GM04503 (cell line): ENCODE results near the gene NECTIN2.
"Not testable (repeated sequence)": the region's sequence is repeated elsewhere in the genome, so short reads cannot be mapped to it uniquely, and the experiment has no call there.

Source experiments
- DNase-seq: peaks from one replicate; pipeline ENCODE4 v3.0.0-alpha.2; 2012; ENCODE audit warnings: low read depth

Gene NECTIN2

DNA sequence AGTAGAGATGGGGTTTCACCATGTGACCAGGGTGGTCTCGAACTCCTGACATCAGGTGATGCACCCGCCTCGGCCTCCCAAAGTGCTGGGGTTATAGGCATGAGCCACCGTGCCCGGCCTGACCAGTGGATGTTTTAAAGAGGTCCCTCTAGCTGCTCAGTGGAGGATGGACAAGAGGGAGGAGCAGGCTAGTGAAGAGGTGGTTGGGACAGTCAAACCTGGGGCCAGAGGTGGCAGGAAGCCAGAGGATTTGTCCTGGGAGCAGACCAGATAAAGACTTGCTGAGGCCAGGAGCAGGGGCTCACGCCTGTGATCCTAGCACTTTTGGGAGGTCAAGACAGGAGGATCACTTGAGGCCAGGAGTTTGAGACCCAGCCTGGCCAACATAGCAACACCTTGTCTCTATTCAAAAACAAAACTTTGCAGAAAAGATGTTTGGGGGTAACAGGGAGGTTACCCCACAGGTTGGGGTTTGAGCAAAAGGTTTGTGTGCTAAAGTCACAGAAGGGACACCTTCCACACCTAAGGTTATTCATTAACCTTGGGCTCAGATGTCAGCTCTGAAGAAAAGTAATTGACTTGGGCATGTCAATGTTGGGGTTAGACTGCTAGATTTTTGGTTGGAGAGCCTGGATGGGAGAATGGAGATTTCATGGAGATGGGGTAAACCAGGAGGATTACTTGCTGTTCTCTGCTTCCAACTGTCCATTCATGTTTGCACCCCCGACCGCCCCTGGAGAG is 28.2 kb upstream of the NECTIN2 start:
- no peak for DNase-seq

GRCh38 chr19:44818466-44819031 is 27.5 kb upstream of the NECTIN2 start:
- no peak for DNase-seq

- DNase-seq, result no peak
Measured at GRCh38 chr19:44819246-44819832, 26.8 kb upstream of the NECTIN2 start.

GRCh38 chr19:44820648-44821609 is 25.2 kb upstream of the NECTIN2 start:
- no peak for DNase-seq

DNA sequence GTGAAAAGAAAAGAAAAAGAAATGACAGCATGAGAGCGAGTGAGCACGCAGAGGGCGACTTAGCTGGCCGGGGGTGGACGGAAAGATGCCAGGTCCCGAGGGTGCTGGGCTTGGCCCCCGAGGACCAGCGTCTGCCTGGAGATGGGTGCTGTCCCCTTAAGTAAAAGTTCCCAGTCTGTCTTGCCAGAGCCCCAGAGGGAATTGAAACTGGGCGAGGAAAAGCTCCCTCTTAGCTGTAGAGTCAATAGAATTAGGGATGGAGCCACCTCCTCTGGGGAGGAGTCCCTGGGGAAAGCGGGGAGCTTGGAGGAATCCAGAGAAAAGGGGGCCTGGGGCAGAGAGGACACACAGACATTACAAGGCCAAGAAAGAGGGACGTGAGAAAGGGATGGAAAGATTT is 23.9 kb upstream of the NECTIN2 start:
- no peak for DNase-seq

DNA sequence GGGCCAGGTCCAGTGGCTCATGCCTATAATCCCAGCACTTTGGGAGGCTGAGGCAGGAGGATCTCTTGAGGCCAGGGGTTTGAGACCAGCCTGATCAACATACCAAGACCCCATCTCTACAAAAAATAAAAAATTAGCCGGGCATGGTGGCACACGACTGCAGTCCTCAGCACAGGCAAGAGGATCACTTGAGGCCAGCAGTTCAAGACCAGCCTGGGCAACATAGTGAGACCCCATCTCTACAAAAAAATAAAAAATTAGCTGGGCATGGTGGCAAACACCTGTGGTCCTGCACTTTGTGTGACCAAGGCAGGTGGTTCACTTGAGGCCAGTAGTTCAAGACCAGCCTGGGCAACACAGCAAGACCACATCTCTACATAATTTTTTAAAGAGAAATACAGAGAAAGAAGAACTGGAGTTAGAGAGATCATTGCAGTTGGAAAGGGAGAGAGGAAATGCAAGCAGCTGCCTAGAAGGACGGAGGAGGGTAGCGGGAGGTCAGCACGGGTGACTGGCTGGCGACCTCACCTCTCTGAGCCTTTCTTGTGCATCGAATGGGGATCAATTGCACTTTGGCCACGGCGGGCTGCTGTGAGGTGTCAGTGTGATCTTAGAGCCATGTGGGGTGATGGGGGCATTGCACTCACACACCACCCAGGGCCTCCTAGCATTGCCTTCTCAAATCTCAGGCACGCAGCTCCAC is 23.3 kb upstream of the NECTIN2 start:
- no peak for DNase-seq

DNA sequence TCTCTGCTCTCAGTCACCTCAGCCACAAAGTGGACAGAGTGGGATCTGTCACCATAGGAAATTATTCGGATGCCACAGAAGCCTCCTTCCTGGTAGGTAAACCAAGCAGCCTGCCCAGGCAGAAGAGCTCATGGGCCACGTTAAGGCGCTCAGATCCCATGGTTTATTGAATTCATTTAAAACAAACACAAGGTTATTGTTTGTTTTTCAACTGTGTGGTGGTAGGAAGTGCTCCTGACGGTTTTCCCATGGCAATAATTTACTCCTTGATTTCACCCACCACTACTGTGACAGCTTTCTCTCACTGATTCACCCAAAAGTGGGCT is 22.8 kb upstream of the NECTIN2 start:
- DNase-seq, result no peak

- no peak for DNase-seq
Measured at GRCh38 chr19:44824761-44825160, 21.3 kb upstream of the NECTIN2 start.

DNA sequence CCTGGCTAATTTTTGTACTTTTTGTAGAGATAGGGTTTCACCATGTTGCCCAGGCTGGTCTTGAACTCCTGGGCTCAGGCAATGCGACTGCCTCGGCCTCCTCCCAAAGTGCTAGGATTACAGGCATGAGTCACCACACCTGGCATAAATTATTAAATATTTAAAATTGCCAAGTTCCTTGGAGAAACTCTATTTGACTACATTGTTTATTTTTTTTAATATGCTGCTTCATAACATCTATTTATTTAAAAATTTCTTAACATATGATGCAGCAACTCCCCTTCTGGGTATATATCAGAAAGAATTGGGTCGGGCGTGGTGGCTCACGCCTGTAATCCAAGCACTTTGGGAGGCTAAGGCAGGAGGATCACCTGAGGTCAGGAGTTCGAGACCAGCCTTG is 13.2 kb upstream of the NECTIN2 start:
- not testable (repeated sequence) for DNase-seq

GRCh38 chr19:44834399-44834798 is 11.7 kb upstream of the NECTIN2 start:
- DNase-seq, result not testable (repeated sequence)

GRCh38 chr19:44839276-44839675 is 6.8 kb upstream of the NECTIN2 start:
- no peak for DNase-seq

DNA sequence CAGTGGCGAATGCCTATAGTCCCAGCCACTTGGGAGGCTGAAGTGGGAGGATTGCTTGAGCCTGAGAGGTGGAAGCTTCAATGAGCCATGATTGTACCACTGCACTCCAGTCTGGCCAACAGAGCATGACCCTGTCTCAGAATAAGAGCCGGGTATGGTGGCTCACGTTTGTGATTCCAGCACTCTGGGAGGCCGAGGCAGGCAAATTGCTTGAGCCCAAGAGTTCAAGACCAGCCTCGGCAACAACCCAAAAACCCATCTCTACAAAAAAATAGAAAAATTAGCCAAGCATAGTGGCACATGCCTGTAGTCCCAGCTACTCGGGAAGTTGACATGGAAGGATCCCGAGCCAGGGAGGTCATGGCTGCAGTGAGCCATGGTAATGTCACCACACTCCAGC is 5.3 kb upstream of the NECTIN2 start:
- DNase-seq, result no peak

DNA sequence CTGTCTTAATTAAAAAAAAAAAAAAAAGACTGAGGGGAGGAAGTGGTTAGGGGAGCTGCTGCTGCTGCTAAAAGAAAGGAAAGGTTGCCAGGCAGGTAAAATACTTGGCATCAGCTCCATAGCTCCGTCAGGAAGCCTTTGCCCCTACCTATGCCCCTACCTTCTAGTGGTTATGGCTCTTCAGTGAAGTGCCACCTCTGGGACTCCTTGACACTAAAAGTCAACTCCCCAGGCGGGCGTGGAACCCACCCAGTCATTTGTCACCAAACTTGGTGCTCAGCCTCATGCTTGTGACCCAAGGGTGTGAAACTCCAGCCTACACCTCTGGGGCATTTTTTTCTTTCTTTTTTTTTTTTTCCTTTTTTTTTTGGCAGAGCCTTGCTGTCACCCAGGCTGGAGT is 4.9 kb upstream of the NECTIN2 start:
- no peak for DNase-seq

GRCh38 chr19:44845286-44845611 is 848 bp upstream of the NECTIN2 start:
- no peak for DNase-seq

DNA sequence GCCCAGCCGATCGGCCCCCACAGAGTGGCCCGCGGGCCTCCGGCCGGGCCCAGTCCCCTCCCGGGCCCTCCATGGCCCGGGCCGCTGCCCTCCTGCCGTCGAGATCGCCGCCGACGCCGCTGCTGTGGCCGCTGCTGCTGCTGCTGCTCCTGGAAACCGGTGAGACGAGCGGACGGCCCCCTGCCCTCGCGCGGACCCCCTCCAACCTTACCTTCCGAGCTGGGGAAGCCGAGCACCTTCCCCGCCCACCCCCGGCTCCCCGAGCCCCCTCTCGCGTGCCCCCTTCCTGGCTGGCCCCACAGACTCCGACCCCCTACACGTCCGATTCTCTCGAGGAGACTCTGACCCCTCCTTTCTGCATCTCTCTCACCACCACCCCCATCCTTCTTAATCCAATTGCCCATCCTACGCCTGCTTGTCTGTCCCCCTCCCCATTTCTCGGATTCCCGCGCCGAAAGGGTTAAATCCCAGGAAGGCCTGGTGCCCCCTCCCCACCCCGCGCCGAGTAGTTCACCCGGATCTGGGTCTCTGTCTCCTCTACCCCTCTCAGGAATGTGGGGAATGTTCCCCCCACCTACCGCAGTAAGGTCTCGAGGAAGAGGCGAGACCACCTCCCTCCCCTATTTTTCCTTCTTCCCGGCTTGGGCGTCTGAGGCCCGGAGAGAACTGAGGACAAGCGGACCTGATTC is 502 bp downstream of the NECTIN2 start:
- DNase-seq, result no peak

GRCh38 chr19:44847144-44848035 is 1.3 kb downstream of the NECTIN2 start:
- no peak for DNase-seq

GRCh38 chr19:44848036-44848811 is 2.1 kb downstream of the NECTIN2 start:
- DNase-seq, result no peak

DNA sequence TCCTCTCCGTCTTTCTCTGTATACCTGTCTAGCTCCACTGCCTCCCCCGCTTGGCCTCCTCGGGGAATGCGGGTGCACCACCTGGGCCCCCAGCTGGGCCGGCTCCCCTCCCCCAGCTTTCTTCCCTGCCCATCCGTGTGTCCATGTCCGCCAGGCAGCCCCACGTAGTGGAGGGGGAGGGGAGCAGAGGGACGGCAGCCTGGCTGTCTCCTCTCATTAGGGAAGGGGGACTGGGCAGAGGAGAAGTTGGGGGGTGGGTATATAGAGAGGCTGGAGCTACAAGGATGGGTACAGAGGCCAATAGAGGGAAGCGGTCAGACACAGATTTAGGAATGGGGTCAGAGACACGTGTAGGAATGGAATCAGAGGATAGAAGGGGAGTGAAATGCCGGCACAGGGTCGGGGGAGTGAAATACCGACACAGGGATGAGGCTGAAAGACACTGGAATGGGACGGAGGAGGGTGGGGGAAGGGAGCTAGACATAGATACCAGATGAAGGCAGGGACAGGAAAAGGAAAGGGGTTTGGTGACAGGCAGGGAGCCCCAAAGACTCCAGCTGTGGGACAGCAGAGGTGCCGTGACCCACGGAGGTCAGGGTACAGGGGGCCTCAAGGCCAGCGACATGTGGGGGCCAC is 2.8 kb downstream of the NECTIN2 start:
- no peak for DNase-seq

DNA sequence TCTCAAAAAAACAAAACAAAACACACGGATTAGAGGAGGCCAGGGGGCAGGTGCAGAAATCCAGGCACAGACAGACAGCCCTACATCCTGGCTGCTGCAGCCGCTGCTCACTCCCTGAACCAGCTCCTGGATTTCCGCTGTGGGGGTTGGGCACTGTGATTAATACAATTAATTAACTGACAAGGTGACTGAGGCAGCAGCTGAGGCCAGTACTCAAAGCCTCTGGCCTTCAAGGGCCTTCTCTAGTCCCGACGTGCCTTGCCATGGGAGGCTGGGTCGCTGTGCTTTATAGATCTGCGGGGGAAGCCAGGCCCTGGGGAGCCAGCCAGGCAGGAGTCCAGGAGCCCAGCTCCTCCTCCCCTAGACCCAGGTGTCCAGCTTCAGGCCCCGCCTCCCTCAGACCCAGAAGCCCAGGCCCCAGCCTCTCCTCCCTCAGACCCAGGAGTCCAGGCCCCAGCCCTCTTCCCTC is 4.6 kb downstream of the NECTIN2 start:
- DNase-seq, result no peak
